D721Med (cell line): ENCODE results near the gene FBXW9.
"Not testable (repeated sequence)": the region's sequence is repeated elsewhere in the genome, so short reads cannot be mapped to it uniquely, and the experiment has no call there.

Experiments
- DNase-seq: peaks from one replicate; pipeline ENCODE4 v3.0.0; 2011; ENCODE audit warnings: low spot score; ENCODE audit not compliant: insufficient read length
- FAIRE-seq: peaks from 2 replicates; lab custom pipeline; 2011; peaks lifted over from hg19 to GRCh38; lab: Jason Lieb, UNC
- TF ChIP-seq, protein P1 (sequence below): IDR thresholded peaks from 2 replicates; pipeline ENCODE4 v1.5.1; 2012; ENCODE audit warnings: mild to moderate bottlenecking, control low read depth; ENCODE audit not compliant: insufficient read depth; ENCODE audit errors: missing control alignments

Gene FBXW9

GRCh38 chr19:12680034-12680433 is 16.4 kb downstream of the FBXW9 start:
- FAIRE-seq (no peak), DNase-seq (no peak)
- TF ChIP-seq, protein P1, sequence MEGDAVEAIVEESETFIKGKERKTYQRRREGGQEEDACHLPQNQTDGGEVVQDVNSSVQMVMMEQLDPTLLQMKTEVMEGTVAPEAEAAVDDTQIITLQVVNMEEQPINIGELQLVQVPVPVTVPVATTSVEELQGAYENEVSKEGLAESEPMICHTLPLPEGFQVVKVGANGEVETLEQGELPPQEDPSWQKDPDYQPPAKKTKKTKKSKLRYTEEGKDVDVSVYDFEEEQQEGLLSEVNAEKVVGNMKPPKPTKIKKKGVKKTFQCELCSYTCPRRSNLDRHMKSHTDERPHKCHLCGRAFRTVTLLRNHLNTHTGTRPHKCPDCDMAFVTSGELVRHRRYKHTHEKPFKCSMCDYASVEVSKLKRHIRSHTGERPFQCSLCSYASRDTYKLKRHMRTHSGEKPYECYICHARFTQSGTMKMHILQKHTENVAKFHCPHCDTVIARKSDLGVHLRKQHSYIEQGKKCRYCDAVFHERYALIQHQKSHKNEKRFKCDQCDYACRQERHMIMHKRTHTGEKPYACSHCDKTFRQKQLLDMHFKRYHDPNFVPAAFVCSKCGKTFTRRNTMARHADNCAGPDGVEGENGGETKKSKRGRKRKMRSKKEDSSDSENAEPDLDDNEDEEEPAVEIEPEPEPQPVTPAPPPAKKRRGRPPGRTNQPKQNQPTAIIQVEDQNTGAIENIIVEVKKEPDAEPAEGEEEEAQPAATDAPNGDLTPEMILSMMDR: no peak

- not testable (repeated sequence) for DNase-seq, FAIRE-seq
Measured at GRCh38 chr19:12678039-12678438, 18.4 kb downstream of the FBXW9 start.

DNA sequence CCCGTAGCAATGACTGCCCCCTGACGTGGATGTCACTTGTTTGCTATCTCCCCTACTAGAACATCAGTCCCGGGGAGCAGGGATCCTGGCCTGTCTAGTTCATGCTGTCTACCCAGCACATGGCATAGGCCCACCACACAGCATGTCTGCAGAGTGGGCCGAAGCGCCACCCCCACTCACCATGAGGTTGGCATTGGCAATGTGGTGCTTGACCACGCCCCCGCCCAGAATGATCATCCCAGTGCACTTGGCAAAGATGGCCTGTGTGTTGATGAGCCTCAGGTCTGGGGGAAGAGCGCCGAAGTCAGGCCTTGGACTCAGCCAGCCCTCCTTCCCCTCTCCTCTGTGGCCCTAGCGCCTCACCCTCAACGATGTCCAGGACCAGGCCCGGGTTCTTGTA is 19.5 kb downstream of the FBXW9 start:
- TF ChIP-seq, protein P1: no peak
- FAIRE-seq: no peak
- DNase-seq: no peak

DNA sequence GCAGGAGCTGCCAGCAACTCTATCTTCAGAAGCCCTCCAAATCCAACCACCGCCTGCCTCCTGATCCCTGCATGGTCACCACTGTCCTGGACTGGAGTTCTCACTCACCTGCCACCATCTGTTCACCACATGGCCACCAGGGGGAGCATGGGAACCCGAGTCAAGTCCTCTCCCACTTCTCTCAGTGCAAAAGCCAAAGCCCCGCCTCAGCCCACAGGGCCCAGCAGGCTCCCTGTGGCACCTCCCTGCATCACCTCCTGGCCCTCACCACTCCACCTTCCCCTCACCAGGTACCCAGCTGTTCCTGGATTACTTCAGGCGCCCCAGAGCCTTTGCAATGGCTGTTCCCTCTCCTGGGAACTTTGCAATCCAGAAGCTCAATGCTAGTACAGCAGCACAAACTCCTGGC is 20.0 kb downstream of the FBXW9 start:
- DNase-seq (peak; percentile 96), FAIRE-seq (no peak)
- TF ChIP-seq, protein P1: peak; percentile 71

- no peak for DNase-seq
- FAIRE-seq: no peak
- TF ChIP-seq, protein P1: no peak
Measured at GRCh38 chr19:12675940-12676339, 20.5 kb downstream of the FBXW9 start.

- no peak for DNase-seq
- FAIRE-seq: no peak
- TF ChIP-seq, protein P1: no peak
Measured at GRCh38 chr19:12675399-12675798, 21.0 kb downstream of the FBXW9 start.

DNA sequence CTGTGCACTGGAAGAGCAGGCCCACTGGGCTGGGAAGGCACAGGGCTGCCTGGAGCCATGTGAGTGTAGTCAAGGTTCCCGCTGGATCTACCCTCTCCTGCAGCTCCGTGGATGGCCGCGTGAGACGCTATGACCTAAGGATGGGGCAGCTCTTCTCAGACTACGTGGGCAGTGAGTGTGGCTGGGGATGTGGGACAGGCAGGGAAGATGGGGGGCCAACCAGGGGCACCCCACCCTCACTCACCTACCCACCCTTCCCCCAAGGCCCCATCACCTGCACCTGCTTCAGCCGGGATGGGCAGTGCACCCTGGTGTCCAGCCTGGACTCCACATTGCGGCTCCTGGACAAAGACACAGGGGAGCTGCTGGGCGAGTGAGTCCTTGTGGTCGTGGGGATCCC is 23.7 kb downstream of the FBXW9 start:
- DNase-seq (no peak), FAIRE-seq (no peak)
- TF ChIP-seq, protein P1: no peak
